Dermis lymphatic vessel endothelial cell (primary cell): Measurements from ENCODE around the gene DCAF12L1. TPM values are rescaled to one million over a fixed set of nuclear protein-coding genes. Genes with fewer than 3 reads are reported as not detected.

Experiments used
- total RNA-seq: library from RNA; depleted of rRNA; stranded (reverse); fragments of >200 nt; gene quantifications from 2 replicates; pipeline ENCODE4 v1.2.1, GENCODE V29; 2014

The DCAF12L1 gene
- total RNA-seq: not detected in 2 replicates

GRCh38 chrX:126552313-126553022, at the start of gene DCAF12L1:
DCAF12L1 (minus strand) TSS chrX:126552814; CDS start chrX:126552608, 206 bp downstream.

